Inflammatory macrophage treated with lipopolysaccharide for 4 hours (primary cell): ENCODE data around the gene CMPK2.
"Not testable (repeated sequence)": the region's sequence is repeated elsewhere in the genome, so short reads cannot be mapped to it uniquely, and the experiment has no call there.

ENCODE experiments used
- DNase-seq: peaks from one replicate; pipeline ENCODE4 v3.0.0-alpha.2; 2020

CMPK2 gene, protein sequence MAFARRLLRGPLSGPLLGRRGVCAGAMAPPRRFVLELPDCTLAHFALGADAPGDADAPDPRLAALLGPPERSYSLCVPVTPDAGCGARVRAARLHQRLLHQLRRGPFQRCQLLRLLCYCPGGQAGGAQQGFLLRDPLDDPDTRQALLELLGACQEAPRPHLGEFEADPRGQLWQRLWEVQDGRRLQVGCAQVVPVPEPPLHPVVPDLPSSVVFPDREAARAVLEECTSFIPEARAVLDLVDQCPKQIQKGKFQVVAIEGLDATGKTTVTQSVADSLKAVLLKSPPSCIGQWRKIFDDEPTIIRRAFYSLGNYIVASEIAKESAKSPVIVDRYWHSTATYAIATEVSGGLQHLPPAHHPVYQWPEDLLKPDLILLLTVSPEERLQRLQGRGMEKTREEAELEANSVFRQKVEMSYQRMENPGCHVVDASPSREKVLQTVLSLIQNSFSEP

DNA sequence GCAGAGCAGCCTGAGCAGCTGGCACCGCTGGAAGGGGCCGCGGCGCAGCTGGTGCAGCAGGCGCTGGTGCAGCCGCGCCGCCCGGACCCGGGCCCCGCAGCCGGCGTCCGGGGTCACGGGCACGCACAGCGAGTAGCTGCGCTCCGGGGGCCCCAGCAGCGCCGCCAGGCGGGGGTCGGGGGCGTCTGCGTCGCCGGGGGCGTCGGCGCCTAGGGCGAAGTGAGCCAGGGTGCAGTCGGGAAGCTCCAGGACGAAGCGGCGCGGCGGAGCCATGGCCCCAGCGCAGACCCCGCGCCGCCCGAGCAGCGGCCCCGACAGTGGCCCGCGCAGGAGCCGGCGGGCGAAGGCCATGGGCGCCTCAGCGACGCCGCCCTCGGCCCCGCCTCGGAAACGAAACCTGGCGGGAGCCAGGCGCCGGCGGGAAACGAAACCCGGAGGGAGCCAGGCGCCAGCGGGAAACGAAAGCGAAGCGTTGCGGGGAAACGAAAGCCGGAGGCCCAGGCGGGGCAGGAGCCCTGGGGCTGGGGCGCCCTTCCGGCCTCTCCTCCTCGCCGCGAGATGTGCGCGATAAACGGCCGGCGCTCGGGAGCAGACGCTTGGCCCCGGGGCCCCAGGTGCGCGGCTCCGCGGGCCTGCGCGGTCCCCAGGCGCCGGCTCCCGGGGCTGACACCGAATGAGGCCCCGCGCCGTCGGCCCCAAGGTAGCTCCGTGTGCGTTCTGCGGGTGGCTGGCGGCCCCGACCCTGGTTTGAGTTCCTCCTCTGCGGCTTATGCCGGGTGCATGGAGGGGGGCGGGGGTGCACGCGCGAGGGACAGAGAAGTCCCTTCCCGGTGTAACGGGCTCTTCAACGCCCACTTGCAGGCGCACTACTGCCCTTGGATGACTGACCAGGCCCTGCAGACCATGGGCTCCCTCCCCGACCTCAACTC, at the start of gene CMPK2:
Gene CMPK2 (minus strand): TSS at position 562 of the 929 bp plus-strand sequence. CDS start 211 bp downstream, at position 351.
- peak; percentile 97 for DNase-seq

DNA sequence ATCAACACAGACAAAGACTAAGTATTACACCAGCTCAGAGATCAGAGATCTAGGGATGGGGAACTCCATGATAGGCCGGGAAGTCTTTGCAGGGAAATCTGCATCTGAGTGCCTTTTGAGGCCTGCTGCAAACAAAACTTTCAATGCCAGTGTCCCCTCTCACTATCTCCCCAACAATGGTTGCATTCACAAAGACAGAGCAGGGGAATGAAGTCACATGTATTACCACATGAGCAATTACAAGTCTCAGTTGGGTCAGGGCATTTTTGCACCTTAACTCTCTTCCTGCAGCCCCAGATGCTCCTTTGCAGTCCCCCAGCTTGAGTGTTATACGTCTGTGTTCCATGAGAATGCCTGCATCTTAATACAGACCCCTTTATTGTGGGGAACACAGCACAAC, 49.7 kb upstream of the CMPK2 start:
- no peak for DNase-seq

DNA sequence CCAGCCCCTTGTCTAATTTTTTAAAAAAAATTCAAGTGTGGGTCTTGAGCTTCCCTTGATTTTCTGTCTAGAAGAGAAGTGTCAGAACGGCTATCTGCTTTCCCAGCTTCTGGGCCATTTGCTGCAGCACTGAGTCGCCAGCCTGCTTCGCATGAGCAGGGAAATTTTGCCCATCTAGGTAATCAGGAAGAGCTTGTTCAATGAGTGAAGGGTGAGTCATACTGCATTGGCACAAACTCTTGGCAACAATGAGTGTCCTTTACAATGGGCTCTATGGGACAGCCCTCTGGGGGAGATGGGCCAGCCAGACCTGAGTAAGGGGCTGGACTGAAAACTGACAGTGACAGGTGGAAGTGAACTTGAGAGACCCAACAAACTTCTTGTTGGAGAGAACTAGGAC, 49.1 kb upstream of the CMPK2 start:
- DNase-seq, result no peak

DNA sequence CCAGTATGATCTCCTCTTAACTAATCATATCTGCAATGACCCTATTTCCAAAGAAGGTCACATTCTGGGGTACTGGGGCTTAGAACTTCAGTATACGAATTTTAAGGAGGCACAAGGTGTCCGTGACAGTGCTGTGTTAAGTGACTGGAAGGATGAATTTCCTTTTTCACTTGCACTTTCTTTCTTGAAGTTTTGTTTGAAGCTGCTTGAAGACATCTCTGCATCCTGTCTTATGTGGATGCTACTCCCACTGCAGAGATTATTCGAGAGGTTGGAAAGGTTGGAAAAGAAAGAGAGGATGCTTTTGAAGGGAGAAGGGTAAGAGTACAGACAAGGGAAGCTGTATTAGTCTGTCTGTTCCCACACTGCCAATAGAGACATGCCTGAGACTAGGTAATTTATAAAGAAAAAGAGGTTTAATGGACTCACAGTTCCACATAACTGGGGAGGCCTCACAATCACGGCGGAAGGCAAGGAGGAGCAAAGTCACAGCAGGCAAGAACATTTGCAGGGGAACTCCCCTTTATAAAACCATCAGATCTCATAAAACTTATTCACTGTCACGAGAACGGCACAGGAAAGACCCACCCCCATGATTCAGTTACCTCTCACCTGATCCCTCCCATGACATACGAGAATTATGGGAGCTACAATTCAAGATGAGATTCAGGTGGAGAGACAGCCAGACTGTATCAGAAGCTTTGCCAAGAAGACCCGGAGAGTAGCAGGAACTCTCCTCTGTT, 47.9 kb upstream of the CMPK2 start:
- no peak for DNase-seq

DNA sequence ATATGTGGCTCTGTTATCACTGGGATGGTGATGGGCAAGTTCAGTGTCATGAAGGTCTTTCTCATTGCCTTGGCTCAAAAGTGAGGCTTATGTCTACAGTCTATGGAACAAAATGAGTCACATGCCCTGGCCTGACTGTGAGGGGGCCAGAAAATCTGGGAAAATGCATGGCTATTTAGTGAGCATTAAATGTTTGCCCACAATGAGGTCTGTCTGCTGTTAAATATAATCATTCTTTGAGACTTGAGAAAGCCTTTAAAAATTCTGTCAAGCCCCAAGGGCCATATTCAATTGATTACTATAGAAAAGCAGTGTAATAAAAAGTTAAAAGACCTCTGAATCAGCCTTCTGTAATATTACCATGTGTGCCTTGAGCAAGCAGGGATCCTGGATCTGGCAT, 46.0 kb upstream of the CMPK2 start:
- no peak for DNase-seq

DNA sequence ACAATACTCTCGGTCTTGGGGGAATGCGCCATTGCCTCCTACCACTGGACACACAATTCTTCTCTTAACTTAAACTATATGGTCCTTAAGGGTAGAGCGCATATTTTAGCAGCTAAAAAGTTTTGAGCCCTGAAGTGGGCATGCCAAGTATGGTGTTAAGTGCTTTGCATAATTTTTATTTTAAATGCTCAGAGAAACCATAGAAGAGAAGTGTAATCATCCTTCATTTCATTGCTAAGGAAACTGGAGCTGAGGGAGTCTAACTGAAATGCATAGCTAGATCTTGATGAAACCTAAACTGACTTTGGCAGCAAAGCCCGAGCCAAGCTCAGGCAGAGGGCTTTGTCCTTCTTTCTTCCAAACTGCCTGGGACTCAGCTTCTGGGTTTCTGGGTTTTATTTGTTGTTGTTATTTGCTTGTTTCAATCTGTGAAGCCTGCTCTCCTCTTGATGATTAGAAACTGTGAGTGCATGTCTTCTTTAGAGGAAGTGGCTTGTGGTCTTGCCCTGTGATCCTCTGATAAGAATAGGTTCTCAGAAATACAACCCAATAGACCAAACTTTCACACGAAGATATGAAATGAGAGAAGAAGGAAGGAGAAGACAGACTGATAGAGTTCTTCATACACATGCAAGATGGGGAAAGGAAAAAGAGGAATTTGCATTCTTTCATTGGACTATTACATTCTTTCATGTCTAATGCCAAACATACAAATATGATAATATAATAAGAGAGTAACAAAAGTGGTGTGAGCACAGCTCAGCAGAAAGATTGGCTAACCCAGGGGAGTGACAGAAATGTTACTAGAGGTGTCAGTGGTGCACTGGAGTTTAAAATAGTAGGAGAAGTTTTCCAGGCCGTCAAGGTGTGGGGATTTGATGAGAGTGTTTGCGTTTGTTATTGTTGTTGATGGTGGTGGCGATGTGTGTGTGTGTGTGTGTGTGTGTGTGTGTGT, 44.0 kb upstream of the CMPK2 start:
- DNase-seq, result peak; percentile 35

DNA sequence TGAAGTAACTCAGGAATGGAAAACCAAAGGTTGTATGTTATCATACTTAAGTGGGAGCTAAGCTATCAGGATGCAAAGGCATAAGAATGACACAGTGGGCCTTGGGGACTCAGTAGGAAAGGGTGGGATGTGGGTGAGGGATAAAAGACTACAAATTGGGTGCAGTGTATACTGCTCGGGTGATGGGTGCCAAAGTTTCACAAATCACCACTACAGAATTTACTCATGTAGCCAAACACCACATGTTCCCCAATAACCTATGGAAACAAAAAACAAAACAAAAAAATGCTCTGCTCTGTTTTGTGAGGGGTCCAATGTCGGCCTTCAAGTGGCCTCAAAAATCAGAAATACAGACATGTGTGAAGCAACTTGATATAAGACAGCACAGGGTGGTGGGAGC, 42.6 kb upstream of the CMPK2 start:
- DNase-seq, result no peak

DNA sequence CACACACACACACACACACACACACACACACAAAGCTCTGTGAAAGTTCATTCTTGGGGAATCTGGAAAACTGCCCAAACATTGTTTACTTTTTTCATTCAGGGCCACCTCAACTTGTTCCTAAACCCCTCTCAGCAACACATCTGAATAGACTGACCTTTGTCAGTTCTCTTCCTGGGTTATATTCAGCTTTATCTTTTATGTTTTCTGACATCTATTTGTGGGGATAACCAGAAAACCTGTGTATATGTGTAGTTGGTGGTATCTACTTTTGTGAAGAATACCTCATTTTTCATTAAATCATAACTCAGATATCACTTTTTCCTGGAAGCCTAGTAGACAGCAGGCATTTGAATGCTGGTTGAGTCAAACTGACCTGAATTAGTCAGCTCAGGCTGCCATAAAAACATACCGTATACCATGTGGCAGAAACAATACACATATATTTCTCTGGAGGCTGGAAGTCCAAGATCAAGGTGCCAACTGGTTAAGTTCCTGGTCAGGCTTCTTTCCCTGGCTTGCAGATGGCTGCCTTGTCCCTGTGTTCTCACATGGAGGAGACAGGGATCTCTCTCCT, 40.5 kb upstream of the CMPK2 start:
- DNase-seq, result no peak

DNA sequence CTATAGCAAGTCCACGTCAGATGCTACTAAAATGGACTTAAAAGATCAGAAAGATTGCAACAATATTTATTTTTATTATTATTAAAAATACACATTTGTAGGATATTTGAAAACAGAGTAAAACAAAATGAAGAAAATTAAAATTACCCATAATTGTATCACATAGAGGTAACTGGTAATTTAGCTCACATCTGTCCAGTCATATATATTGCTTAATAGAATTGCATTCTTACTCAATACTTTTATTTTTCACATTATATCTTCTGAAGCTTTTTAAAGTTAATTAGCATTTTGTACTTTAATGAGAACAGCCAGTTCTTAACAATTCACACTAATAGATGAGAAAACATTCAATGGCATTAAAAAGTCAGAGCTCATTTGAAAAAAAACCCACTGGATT, 40.0 kb upstream of the CMPK2 start:
- DNase-seq, result no peak

DNA sequence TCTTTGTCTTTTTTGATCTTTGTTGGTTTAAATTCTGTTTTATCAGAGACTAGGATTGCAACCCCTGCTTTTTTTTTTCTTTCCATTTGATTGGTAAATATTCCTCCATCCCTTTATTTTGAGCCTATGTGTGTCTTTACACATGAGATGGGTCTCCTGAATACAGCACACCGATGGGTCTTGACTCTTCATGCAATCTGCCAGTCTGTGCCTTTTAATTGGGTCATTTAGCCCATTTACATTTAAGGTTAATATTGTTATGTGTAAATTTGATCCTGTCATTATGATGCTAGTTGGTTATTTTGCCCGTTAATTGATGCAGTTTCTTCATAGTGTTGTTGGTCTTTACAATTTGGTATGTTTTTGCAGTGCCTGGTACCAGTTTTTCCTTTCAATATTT, 36.9 kb upstream of the CMPK2 start:
- DNase-seq, result not testable (repeated sequence)

DNA sequence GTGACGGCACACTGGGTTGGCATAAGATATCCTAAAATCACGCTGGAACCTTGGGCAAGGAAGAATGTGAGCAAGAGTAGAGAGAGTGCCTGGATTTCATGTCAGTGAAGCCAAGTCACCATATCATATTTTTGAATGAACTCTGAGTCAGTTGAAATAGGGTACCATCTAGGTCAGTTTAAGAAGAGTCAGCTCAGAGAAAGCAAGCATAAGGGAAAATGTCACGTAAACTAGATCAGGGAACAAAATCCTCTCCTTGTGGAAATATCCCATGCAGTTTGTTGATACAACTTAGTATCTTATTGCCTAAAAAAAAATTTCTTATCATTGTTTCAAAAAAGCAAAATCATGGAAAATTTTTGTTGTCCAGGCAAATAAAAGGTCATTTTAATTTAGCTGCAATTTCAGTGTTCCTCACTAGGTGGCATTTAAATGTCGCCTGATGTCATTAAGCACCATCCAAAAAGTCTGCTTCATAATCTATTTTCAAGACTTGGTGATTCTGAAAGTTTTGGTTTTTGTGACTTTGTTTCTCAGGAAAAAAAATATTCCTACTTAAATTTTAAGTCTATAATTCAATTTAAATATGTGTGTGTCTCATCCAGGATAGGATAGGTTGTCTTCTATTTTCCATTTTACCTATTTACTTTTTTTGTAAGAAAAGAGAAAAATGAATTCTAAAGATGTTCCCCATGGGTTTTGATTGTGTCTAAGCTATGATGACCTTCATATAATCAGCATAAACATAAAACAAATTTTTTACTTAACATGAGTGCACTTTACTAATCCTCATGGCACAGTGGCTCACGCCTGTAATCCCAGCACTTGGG, 31.4 kb upstream of the CMPK2 start:
- peak; percentile 47 for DNase-seq

DNA sequence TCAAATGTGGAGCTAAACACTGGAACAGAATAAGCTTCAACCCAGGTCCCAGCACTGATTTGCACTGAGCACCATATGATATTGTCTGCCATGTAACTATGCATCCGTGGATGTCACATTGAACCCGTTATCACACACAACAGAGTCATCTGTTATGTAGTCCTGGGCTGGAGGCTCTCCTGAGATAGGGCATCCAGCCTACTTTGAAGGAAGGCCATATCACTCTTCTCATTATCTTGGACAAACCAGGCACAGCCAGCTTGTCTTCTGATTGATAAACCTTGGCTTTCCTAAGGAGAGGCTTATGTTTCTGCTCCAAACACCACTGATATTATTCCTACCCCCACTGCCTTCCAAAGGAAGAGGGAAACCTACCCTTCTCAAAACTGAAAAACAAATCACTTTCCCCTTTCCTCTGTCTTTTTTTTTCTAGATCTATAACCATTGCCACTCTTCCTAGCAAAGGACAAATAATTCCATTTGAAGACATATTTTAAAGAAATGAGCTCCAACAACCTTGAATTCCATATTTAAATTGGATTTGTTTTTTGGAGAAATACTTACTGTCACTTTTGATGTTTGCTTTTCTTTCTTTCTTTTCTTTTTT, 28.3 kb upstream of the CMPK2 start:
- no peak for DNase-seq

DNA sequence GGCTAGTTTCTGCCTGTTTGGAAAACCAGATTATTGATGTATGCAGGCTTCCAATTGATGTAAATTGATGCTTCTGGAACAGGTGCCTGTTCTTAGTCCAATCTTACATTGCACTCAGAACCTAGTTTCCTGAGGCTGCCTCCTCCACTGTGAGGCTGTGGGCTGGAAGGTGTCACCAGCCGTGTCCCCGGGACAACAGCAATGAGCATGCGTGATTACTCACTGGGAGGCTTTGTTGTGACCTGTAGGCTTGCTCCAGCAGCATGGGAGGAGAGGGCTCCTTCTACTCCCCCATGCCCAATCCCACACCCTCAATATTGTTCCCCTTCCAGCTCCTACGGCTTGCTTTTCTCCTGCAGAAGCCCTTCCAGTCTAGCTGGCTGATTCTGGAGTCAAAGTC, 23.0 kb upstream of the CMPK2 start:
- no peak for DNase-seq

DNA sequence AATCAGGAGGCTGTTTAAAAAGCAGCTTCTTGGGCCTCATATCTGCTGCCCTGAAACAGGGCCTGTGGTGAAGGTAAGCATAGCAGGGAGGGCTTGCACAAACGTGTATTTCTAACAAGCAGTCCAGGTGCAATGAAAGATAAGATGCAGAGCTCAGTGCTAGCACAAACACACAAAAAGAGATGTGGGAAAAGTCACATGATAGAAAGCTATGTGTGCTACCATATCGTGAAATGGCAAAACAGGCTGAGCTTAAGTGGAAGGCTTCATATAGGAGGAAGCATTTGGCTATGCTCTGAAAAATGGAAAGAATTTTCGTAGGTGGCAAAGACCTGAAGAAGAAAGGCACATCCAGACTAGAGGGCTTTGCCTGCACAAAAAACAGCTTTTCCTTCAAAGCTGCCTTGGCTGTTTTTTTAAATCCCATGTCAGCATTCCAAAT, 22.1 kb upstream of the CMPK2 start:
- no peak for DNase-seq

DNA sequence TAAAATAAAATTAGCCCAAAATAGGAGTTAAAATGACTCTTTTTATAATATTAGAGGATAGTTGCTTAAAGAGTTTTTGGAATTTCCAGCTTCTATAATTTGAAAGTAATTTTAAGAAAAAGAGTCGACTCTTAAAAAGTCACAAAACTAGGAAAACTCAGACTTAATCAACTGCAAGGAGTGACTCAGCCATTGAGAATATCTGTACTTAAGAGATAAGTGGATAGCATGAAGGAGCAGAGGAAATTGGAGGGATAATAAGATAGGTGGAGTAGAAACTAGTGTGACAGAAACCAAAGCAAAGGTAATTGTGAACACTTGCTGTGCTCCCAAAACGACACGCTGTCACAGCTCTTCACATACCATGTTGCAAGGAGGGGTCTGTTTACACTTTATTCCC, 20.3 kb upstream of the CMPK2 start:
- DNase-seq, result no peak

DNA sequence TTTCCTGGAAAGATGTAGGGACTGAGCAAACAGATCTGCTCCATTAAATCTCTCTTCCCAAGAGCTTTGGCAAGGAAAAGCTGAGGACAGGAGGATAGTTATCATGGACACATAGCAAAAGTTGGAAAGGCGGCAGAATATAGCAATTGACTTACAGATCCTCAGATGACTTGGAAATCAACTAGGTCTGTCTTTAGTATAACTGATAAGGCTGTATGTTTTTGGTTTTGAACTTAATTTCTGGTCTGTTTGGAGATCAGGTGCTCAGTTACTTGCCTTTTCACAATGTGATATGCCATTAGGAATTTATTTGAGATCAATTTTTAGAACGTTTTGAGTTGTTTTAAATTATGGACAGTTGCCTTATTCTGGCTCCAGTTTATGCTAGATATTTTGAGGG, 19.8 kb upstream of the CMPK2 start:
- no peak for DNase-seq

DNA sequence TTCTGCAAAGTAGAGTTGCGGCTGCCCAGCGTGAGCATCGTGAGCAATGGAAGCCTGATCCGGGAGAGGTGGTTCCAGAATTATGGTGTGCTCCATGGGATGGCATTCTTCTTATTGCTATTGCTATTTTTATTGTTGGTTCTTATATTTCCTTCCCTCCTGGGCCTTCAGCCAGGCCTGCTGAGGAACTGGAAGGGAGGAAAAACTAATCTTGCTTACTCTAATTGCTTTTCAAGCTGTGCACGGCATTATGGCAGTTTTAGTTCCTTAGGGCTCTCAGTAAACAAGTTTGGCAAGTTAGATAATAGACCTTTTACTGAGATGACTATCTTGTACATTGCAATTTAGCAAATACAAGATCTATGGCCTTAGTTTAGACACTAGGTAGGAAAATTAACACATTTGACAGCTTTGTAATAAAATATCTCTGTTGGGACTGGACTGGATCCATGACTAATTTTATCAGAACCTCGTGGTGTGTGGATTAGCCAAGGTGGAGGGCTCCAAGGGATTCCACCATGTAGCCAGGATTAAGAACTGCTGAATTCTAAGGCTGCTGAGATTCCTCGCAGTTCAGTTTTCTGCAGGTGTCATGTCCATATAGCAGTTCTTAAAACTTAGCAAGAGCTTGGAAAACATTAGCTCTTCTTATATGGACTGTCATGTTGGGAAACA, 17.9 kb upstream of the CMPK2 start:
- no peak for DNase-seq

DNA sequence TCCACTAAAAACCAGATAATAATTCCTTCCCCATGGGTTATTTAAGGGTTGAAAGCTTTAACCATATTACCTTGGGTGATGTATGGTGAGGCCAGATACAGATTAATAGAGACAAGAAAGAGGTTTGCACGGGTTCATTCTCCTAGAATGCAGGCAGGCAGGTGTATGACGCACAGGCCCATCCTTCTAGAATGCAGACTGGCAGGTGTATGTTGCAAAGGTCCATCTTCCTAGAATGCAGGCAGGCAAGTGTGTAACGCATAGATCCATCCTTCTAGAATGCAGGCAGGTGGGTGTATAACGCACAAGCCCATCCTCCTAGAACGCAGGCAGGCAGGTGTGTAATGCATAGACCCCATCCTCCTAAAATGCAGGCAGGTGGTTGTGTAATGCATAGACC, 15.8 kb upstream of the CMPK2 start:
- DNase-seq, result no peak

DNA sequence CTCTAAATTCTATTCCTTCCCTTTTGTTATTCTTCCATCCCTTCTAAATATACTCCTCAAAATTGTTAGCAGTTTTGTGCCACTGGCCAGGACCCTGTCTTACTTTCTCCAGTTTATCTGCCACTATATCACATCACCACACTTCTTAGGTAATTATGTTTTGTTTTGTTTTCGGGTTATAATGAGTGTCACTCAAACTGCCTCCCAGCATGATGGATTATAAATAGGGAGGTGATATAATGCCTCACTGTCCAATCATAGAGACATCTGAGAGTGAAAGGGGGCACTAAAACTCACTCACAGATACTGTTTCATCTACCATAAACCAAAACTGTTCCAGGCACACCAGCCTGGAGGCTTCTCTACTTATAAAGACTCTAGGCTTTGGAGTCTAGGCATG, 15.3 kb upstream of the CMPK2 start:
- no peak for DNase-seq
